Jurkat, Clone E6-1 (cell line): Measurements from ENCODE around the gene CYSLTR2. TPM values are rescaled to one million over a fixed set of nuclear protein-coding genes. Genes with fewer than 3 reads are reported as not detected.

Experiments
- DNase-seq: peaks from one replicate; pipeline ENCODE4 v3.0.0-alpha.2; 2011; ENCODE audit warnings: low read depth, low spot score
- H3K4me3 ChIP-seq: 2 replicates; pipeline ENCODE4 v1.5.1; 2011; ENCODE audit warnings: mild to moderate bottlenecking, low read length, control low read depth, moderate library complexity
- polyA plus RNA-seq: library from polyadenylated mRNA; unstranded; fragments of >200 nt; gene quantifications from one replicate; pipeline ENCODE4 v1.2.1, GENCODE V29; 2012; ENCODE audit warnings: missing spikeins; ENCODE audit not compliant: insufficient read length, insufficient read depth

The CYSLTR2 gene
- polyA plus RNA-seq, result not detected

GRCh38 chr13:48653472-48653939 is at the start of gene CYSLTR2:
CYSLTR2 (plus strand) TSS chr13:48653929; CDS start chr13:48706818, 52,889 bp downstream.
- peak; percentile 33 for DNase-seq
- no peak within 1 kb of the TSS for H3K4me3 ChIP-seq

GRCh38 chr13:48615049-48615448 is 38.7 kb upstream of the CYSLTR2 start:
- no peak for DNase-seq
- H3K4me3 ChIP-seq, result no peak overlapping the region

- no peak overlapping the region for H3K4me3 ChIP-seq
- no peak for DNase-seq
Measured at GRCh38 chr13:48618937-48619336, 34.8 kb upstream of the CYSLTR2 start.

- H3K4me3 ChIP-seq, result no peak overlapping the region
- DNase-seq, result no peak
Measured at GRCh38 chr13:48621056-48621455, 32.7 kb upstream of the CYSLTR2 start.

GRCh38 chr13:48624016-48624415 is 29.7 kb upstream of the CYSLTR2 start:
- no peak for DNase-seq
- no peak overlapping the region for H3K4me3 ChIP-seq

- no peak for DNase-seq
- H3K4me3 ChIP-seq, result no peak overlapping the region
Measured at GRCh38 chr13:48624858-48625257, 28.9 kb upstream of the CYSLTR2 start.

GRCh38 chr13:48625413-48626076 is 28.2 kb upstream of the CYSLTR2 start:
- DNase-seq, result no peak
- no peak overlapping the region for H3K4me3 ChIP-seq

- no peak overlapping the region for H3K4me3 ChIP-seq
- DNase-seq, result no peak
Measured at GRCh38 chr13:48626077-48626449, 27.7 kb upstream of the CYSLTR2 start.

- no peak for DNase-seq
- no peak overlapping the region for H3K4me3 ChIP-seq
Measured at GRCh38 chr13:48626726-48627451, 26.8 kb upstream of the CYSLTR2 start.

GRCh38 chr13:48629277-48629676 is 24.5 kb upstream of the CYSLTR2 start:
- DNase-seq, result no peak
- no peak overlapping the region for H3K4me3 ChIP-seq

- no peak for DNase-seq
- no peak overlapping the region for H3K4me3 ChIP-seq
Measured at GRCh38 chr13:48630291-48630690, 23.4 kb upstream of the CYSLTR2 start.

GRCh38 chr13:48630773-48631172 is 23.0 kb upstream of the CYSLTR2 start:
- no peak for DNase-seq
- H3K4me3 ChIP-seq, result no peak overlapping the region

GRCh38 chr13:48631441-48631840 is 22.3 kb upstream of the CYSLTR2 start:
- no peak for DNase-seq
- H3K4me3 ChIP-seq, result no peak overlapping the region

GRCh38 chr13:48633700-48634099 is 20.0 kb upstream of the CYSLTR2 start:
- no peak overlapping the region for H3K4me3 ChIP-seq
- peak; percentile 39 for DNase-seq

- DNase-seq, result no peak
- no peak overlapping the region for H3K4me3 ChIP-seq
Measured at GRCh38 chr13:48634636-48635035, 19.1 kb upstream of the CYSLTR2 start.

GRCh38 chr13:48635478-48635877 is 18.3 kb upstream of the CYSLTR2 start:
- no peak for DNase-seq

GRCh38 chr13:48636550-48636949 is 17.2 kb upstream of the CYSLTR2 start:
- DNase-seq, result no peak
- no peak overlapping the region for H3K4me3 ChIP-seq

More at GRCh38 chr13:48635478-48635877, 18.3 kb upstream of the CYSLTR2 start:
- no peak overlapping the region for H3K4me3 ChIP-seq

- H3K4me3 ChIP-seq, result no peak overlapping the region
- no peak for DNase-seq
Measured at GRCh38 chr13:48637601-48638000, 16.1 kb upstream of the CYSLTR2 start.

GRCh38 chr13:48640767-48641166 is 13.0 kb upstream of the CYSLTR2 start:
- H3K4me3 ChIP-seq, result no peak overlapping the region
- DNase-seq, result no peak

GRCh38 chr13:48641404-48641803 is 12.3 kb upstream of the CYSLTR2 start:
- no peak for DNase-seq
- H3K4me3 ChIP-seq, result no peak overlapping the region

- DNase-seq, result no peak
- no peak overlapping the region for H3K4me3 ChIP-seq
Measured at GRCh38 chr13:48642061-48642460, 11.7 kb upstream of the CYSLTR2 start.
